PC-3 (cell line): ENCODE data around the gene CORO1C.
"Not testable (repeated sequence)": the region's sequence is repeated elsewhere in the genome, so short reads cannot be mapped to it uniquely, and the experiment has no call there.

Experiments
- EZH2 ChIP-seq: fragments of 300-600 bp; sonication (generic); IDR thresholded peaks from one replicate; pipeline ENCODE4 v1.6.1; 2017; ENCODE audit warnings: antibody characterized with exemption, mild to moderate bottlenecking, low read length; ENCODE audit not compliant: unreplicated experiment
- TF ChIP-seq, protein P1 (sequence below): fragments of 300-600 bp; sonication (generic); conservative IDR thresholded peaks from 2 replicates; pipeline ENCODE4 v1.5.1; 2017; ENCODE audit warnings: antibody characterized with exemption, low read depth, mild to moderate bottlenecking, low read length

DNA sequence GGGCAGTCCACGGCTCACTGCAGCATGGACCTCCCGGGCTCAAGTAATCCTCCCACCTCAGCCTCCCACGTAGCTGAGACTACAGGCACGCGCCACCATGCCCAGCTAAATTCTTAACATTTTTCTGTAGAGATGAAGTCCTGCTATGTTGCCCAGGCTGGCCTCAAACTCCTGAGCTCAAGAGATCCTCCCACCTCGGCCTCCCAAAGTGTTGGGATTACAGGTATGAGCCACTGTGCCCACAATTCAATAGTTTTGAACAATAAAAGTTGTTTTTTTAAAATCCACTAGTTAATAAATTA is 1.9 kb upstream of the CORO1C start:
- TF ChIP-seq EZH2: not testable (repeated sequence)
- TF ChIP-seq, protein P1, sequence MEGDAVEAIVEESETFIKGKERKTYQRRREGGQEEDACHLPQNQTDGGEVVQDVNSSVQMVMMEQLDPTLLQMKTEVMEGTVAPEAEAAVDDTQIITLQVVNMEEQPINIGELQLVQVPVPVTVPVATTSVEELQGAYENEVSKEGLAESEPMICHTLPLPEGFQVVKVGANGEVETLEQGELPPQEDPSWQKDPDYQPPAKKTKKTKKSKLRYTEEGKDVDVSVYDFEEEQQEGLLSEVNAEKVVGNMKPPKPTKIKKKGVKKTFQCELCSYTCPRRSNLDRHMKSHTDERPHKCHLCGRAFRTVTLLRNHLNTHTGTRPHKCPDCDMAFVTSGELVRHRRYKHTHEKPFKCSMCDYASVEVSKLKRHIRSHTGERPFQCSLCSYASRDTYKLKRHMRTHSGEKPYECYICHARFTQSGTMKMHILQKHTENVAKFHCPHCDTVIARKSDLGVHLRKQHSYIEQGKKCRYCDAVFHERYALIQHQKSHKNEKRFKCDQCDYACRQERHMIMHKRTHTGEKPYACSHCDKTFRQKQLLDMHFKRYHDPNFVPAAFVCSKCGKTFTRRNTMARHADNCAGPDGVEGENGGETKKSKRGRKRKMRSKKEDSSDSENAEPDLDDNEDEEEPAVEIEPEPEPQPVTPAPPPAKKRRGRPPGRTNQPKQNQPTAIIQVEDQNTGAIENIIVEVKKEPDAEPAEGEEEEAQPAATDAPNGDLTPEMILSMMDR: not testable (repeated sequence)
